Trophoblast cell (in vitro differentiated cells and primary cell): ENCODE data around the gene KLHL8. TPM values are rescaled to one million over a fixed set of nuclear protein-coding genes. Genes with fewer than 3 reads are reported as not detected.

Experiments
- DNase-seq, 2 donors: peaks; one replicate each; pipeline ENCODE4 v3.0.0-alpha.2; 2016
- H2AFZ ChIP-seq: 2 replicates; pipeline ENCODE4 v1.6.1; 2013; ENCODE audit warnings: low read length, moderate library complexity, mild to moderate bottlenecking; ENCODE audit not compliant: insufficient read depth, poor library complexity
- H2AK5ac ChIP-seq: 2 replicates; pipeline ENCODE4 v1.6.1; 2013; ENCODE audit warnings: mild to moderate bottlenecking, low read length
- H2BK120ac ChIP-seq: 2 replicates; pipeline ENCODE4 v1.6.1; 2013; ENCODE audit warnings: low read length, mild to moderate bottlenecking, moderate library complexity; ENCODE audit not compliant: insufficient read depth, poor library complexity
- H2BK12ac ChIP-seq: 2 replicates; pipeline ENCODE4 v1.6.1; 2013; ENCODE audit warnings: mild to moderate bottlenecking, low read length, moderate library complexity
- H2BK5ac ChIP-seq: 2 replicates; pipeline ENCODE4 v1.6.1; 2013; ENCODE audit warnings: low read length, low read depth, moderate library complexity, mild to moderate bottlenecking; ENCODE audit not compliant: poor library complexity
- H3K14ac ChIP-seq: 2 replicates; pipeline ENCODE4 v1.6.1; 2013; ENCODE audit warnings: mild to moderate bottlenecking, low read length
- H3K18ac ChIP-seq: 2 replicates; pipeline ENCODE4 v1.6.1; 2013; ENCODE audit warnings: mild to moderate bottlenecking, low read length
- H3K23ac ChIP-seq: 2 replicates; pipeline ENCODE4 v1.6.1; 2013; ENCODE audit warnings: low read length
- H3K27ac ChIP-seq: 2 replicates; pipeline ENCODE4 v1.5.1; 2013; ENCODE audit warnings: low read depth, mild to moderate bottlenecking, inconsistent platforms, low read length, moderate library complexity
- H3K27me3 ChIP-seq: 2 replicates; pipeline ENCODE4 v1.6.1; 2013; ENCODE audit warnings: inconsistent platforms, mild to moderate bottlenecking, low read length, moderate library complexity; ENCODE audit not compliant: insufficient read depth
- H3K36me3 ChIP-seq, 2 experiments: 1 replicate in 1 of 2; 2 replicates in 1 of 2; pipeline ENCODE4 v1.6.1; 2013; ENCODE audit warnings: low read length in 2 of 2, mild to moderate bottlenecking in 2 of 2, moderate library complexity in 1 of 2; ENCODE audit not compliant: insufficient read depth in 2 of 2, control insufficient read depth in 1 of 2
- H3K4ac ChIP-seq: 2 replicates; pipeline ENCODE4 v1.6.1; 2013; ENCODE audit warnings: low read depth, mild to moderate bottlenecking, low read length, moderate library complexity
- H3K4me1 ChIP-seq, 2 experiments: 1 replicate in 1 of 2; 2 replicates in 1 of 2; pipeline ENCODE4 v1.6.1; 2013; ENCODE audit warnings: low read length in 2 of 2, mild to moderate bottlenecking in 2 of 2, moderate library complexity in 1 of 2; ENCODE audit not compliant: insufficient read depth in 2 of 2, control insufficient read depth in 1 of 2
- H3K4me2 ChIP-seq: 2 replicates; pipeline ENCODE4 v1.6.1; 2013; ENCODE audit warnings: inconsistent platforms, mild to moderate bottlenecking, low read length, moderate library complexity
- H3K4me3 ChIP-seq: 2 replicates; pipeline ENCODE4 v1.5.1; 2013; ENCODE audit warnings: mild to moderate bottlenecking, low read depth, low read length, inconsistent platforms
- H3K79me1 ChIP-seq: one replicate; pipeline ENCODE4 v1.6.1; 2013; ENCODE audit warnings: low read length
- H3K79me2 ChIP-seq: 2 replicates; pipeline ENCODE4 v1.6.1; 2013; ENCODE audit warnings: low read length, mild to moderate bottlenecking; ENCODE audit not compliant: control insufficient read depth, insufficient read depth, poor library complexity
- H3K9ac ChIP-seq: 2 replicates; pipeline ENCODE4 v1.6.1; 2013; ENCODE audit warnings: mild to moderate bottlenecking, low read length
- H3K9me3 ChIP-seq: 2 replicates; pipeline ENCODE4 v1.6.1; 2013; ENCODE audit warnings: low read depth, mild to moderate bottlenecking, control low read depth, inconsistent platforms, low read length; ENCODE audit not compliant: insufficient read depth
- H4K12ac ChIP-seq: 2 replicates; pipeline ENCODE4 v1.6.1; 2013; ENCODE audit warnings: low read depth, mild to moderate bottlenecking, low read length, moderate library complexity
- H4K8ac ChIP-seq: 2 replicates; pipeline ENCODE4 v1.6.1; 2013; ENCODE audit warnings: low read depth, mild to moderate bottlenecking, low read length, moderate library complexity
- H4K91ac ChIP-seq: one replicate; pipeline ENCODE4 v1.6.1; 2013; ENCODE audit warnings: low read depth, mild to moderate bottlenecking, low read length, moderate library complexity
- WGBS: extraction: QIAGEN DNeasy Blood & Tissue Kit; methylation state at CpG from one replicate; pipeline ENCODE4 v1.1.7; 2013; ENCODE audit warnings: missing lambda C conversion rate; ENCODE audit not compliant: insufficient read length, insufficient coverage; ENCODE audit errors: extremely low coverage; 5-methylcytosine and 5-hydroxymethylcytosine counted together
- polyA plus RNA-seq: library from polyadenylated mRNA; stranded (reverse); fragments of 200-250 nt; gene quantifications from 2 replicates; pipeline ENCODE4 v1.2.3, GENCODE V29; 2013

KLHL8 gene
- polyA plus RNA-seq = 11.0 and 11.2 TPM in 2 replicates

- H3K9me3 ChIP-seq = no peaks in the 10 kb centered on the region
- peak; percentile 88 to 93 for DNase-seq
- H2AK5ac ChIP-seq = no peak within 1 kb of the TSS
- H4K8ac ChIP-seq = peak within 1 kb of the TSS; percentile 47
- peak within 1 kb of the TSS; percentile 39 for H2BK120ac ChIP-seq
- peaks cover 4% of the 10 kb centered on the region for H3K79me1 ChIP-seq
- H3K4ac ChIP-seq = no peak within 1 kb of the TSS
- no peaks in the 10 kb centered on the region for H3K36me3 ChIP-seq
- peak within 1 kb of the TSS; percentile 30 for H4K91ac ChIP-seq
- H3K4me3 ChIP-seq = peak within 1 kb of the TSS; percentile 92
- H3K9ac ChIP-seq = peak within 1 kb of the TSS; percentile 70
- H2BK5ac ChIP-seq = peak within 1 kb of the TSS; percentile 11
- peak within 1 kb of the TSS; percentile 87 for H3K4me2 ChIP-seq
- H2BK12ac ChIP-seq = peak within 1 kb of the TSS; percentile 3
- peak within 1 kb of the TSS; percentile 22 for H3K14ac ChIP-seq
- H4K12ac ChIP-seq = peak within 1 kb of the TSS; percentile 37
- H3K23ac ChIP-seq = no peak within 1 kb of the TSS
- peak within 1 kb of the TSS; percentile 59 for H2AFZ ChIP-seq
- peak within 1 kb of the TSS; percentile 37 for H3K27ac ChIP-seq
- peaks cover 3% of the 10 kb centered on the region for H3K79me2 ChIP-seq
- no peaks in the 10 kb centered on the region for H3K27me3 ChIP-seq
- peak within 1 kb of the TSS; percentile 12 for H3K18ac ChIP-seq
- peaks cover 0 to 2% of the 10 kb centered on the region in 2 experiments for H3K4me1 ChIP-seq
- no CpG with 5 or more reads among the region's 70 CpGs for WGBS
Measured at GRCh38 chr4:87220094-87220822, at the start of gene KLHL8. KLHL8 (minus strand) TSS chr4:87220618; CDS start chr4:87195539, 25,079 bp downstream.

GRCh38 chr4:87270144-87270543, 49.7 kb upstream of the KLHL8 start:
- WGBS = no CpG with 5 or more reads among the region's 3 CpGs
- Histone ChIP-seq H3K4ac (no peak overlapping the region), H3K36me3 (no peaks in the 10 kb centered on the region), H4K12ac (no peak overlapping the region), H3K4me3 (no peak overlapping the region), H2BK12ac (no peak overlapping the region), H3K4me2 (no peak overlapping the region), H4K91ac (no peak overlapping the region), H2BK120ac (no peak overlapping the region), H3K27me3 (no peaks in the 10 kb centered on the region), H2AK5ac (no peak overlapping the region), H4K8ac (no peak overlapping the region), H3K18ac (no peak overlapping the region), H3K27ac (no peak overlapping the region), H3K23ac (no peak overlapping the region), H3K14ac (no peak overlapping the region), H3K9me3 (no peaks in the 10 kb centered on the region), H3K79me2 (no peaks in the 10 kb centered on the region), H3K79me1 (no peaks in the 10 kb centered on the region), H2BK5ac (no peak overlapping the region), H2AFZ (no peak overlapping the region), H3K9ac (no peak overlapping the region), H3K4me1 (no peaks in the 10 kb centered on the region)
- peak in 1 of 2 donors; percentile 3 for DNase-seq

- no peak overlapping the region for H2BK120ac ChIP-seq
- no peak overlapping the region for H3K4me2 ChIP-seq
- H3K79me2 ChIP-seq = no peaks in the 10 kb centered on the region
- no peaks in the 10 kb centered on the region for H3K27me3 ChIP-seq
- H2AK5ac ChIP-seq = no peak overlapping the region
- H3K9me3 ChIP-seq = no peaks in the 10 kb centered on the region
- H4K12ac ChIP-seq = no peak overlapping the region
- H3K4me3 ChIP-seq = no peak overlapping the region
- H3K27ac ChIP-seq = no peak overlapping the region
- no peak overlapping the region for H3K14ac ChIP-seq
- H3K4ac ChIP-seq = no peak overlapping the region
- no peak overlapping the region for H3K9ac ChIP-seq
- no CpG with 5 or more reads among the region's 5 CpGs for WGBS
- no peaks in the 10 kb centered on the region for H3K79me1 ChIP-seq
- no peaks in the 10 kb centered on the region for H3K36me3 ChIP-seq
- no peak overlapping the region for H4K91ac ChIP-seq
- no peak overlapping the region for H4K8ac ChIP-seq
- H2BK12ac ChIP-seq = no peak overlapping the region
- no peak for DNase-seq
- no peak overlapping the region for H2AFZ ChIP-seq
- no peaks in the 10 kb centered on the region for H3K4me1 ChIP-seq
- H2BK5ac ChIP-seq = no peak overlapping the region
- H3K23ac ChIP-seq = no peak overlapping the region
- no peak overlapping the region for H3K18ac ChIP-seq
Measured at GRCh38 chr4:87268411-87268810, 48.0 kb upstream of the KLHL8 start.

- no peak overlapping the region for H4K8ac ChIP-seq
- H3K9ac ChIP-seq = no peak overlapping the region
- H2AFZ ChIP-seq = no peak overlapping the region
- no peak overlapping the region for H3K18ac ChIP-seq
- H2BK120ac ChIP-seq = no peak overlapping the region
- no peak overlapping the region for H3K4me2 ChIP-seq
- H3K4ac ChIP-seq = no peak overlapping the region
- H3K79me2 ChIP-seq = no peaks in the 10 kb centered on the region
- no CpG with 5 or more reads among the region's 3 CpGs for WGBS
- no peak overlapping the region for H3K14ac ChIP-seq
- H4K91ac ChIP-seq = no peak overlapping the region
- no peaks in the 10 kb centered on the region for H3K79me1 ChIP-seq
- no peak overlapping the region for H3K27ac ChIP-seq
- no peak overlapping the region for H4K12ac ChIP-seq
- no peak overlapping the region for H3K4me3 ChIP-seq
- peaks cover 4% of the 10 kb centered on the region for H3K9me3 ChIP-seq
- no peak overlapping the region for H2AK5ac ChIP-seq
- H3K23ac ChIP-seq = no peak overlapping the region
- no peaks in the 10 kb centered on the region for H3K27me3 ChIP-seq
- H2BK12ac ChIP-seq = no peak overlapping the region
- no peaks in the 10 kb centered on the region for H3K36me3 ChIP-seq
- no peak for DNase-seq
- no peak overlapping the region for H2BK5ac ChIP-seq
- no peaks in the 10 kb centered on the region for H3K4me1 ChIP-seq
Measured at GRCh38 chr4:87266986-87267385, 46.6 kb upstream of the KLHL8 start.
